GM21529 (cell line): ENCODE results near the gene ADAMTS5.

Experiments used
- ATAC-seq: cut with Tn5 transposase; IDR thresholded peaks from one replicate; pipeline ENCODE4 v1.9.1; 2021; ENCODE audit not compliant: unreplicated experiment

The ADAMTS5 gene

DNA sequence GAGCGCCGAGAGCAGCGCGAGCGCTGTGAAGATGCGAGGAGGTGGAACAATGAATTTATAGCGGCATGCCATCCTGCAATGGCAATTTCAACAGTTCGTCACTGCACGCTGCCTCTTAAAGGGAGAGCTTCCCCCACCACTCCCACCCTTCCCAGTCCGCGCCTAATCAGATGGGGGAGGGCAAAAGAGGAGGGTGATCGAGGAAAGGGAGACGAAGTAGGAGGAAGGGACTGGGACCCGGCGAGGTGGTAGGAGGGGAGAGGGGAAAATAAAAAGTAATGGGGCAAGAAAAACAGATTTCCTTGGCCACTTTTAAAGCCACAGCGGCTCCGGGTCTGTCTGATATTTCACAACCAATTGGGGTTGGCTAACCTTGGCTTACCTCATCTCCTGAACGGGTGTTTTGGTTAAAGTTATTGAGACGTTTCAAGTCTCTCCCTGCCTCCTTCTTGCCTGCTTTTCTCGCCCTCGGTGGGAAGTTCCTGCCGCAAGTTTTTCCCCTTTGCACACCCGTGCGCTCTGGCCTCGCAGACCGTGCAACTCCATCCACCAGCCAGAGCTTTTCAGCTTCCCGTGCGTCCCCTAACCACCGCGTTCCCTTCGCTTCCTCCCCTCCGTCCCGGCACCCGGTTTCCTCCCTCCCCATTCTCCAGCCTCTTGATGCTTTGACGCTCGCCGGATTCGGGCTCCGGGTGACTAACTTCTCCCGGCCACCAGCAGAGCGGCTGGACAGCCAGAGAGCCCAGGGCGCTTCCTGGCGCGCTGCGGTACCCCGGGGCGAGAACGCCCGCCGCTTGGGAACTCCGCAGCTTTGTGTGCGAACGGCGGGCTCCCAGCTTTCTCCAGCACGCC lies at the start of gene ADAMTS5:
Gene ADAMTS5, minus strand, starts transcription at position 27 of the 852 bp plus-strand sequence. CDS start 697 bp downstream, outside the sequence.
- no peak for ATAC-seq

DNA sequence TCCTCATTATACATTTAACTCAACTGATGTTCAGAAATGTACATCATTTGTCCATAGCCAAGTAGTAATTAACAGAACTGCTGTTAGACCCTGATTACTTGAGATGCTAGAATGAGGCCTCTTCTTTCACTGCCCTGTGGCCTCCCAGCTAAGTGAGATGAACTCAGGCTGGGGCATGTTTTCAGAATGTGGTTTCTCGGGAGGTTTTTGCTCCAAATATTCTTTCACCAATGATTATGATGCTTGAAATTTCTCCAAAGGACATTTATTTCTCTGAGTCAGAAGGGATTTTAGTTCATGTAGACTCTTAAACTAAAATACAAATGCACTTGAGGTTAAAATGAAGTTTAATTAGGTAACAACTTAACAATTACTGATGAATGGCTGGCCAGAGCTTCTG lies 34.6 kb upstream of the ADAMTS5 start:
- ATAC-seq, result no peak

DNA sequence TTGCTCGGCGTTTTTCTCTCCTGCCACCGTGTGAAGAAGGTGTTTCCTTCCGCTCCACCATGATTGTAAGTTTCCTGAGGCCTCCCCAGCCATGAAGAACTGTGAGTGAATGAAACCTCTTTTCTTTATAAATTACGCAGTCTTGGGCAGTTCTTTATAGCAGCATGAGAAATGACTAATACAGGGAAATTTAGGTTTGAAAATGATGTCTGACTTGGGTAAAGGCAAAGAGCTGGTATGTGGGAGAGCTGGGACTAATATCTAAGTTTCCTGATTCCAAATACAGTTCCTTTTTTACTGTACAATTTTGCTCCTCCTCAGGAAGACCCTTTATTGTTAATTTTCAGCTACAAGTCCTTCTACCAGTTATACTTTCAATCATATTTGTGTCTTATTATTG lies 16.7 kb upstream of the ADAMTS5 start:
- ATAC-seq, result no peak

DNA sequence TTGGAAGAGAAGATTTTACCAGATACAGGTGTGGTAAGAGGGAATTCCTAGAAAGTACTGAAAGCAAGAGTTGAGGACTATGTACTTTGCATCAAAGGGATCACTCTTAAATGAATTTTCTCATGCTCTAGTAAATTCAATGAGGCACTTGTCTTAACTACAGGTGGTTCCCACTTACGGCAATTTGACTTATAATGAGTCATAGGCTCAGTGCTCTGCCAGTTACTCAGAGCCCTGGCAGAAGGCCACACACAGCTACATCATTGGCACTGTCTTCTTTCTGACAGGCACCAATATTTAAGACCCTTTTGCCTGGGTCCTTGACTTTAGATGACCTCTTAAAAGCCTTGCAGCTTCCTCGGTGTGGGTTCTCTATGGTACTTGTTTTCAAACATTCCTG lies 15.9 kb upstream of the ADAMTS5 start:
- ATAC-seq, result no peak

DNA sequence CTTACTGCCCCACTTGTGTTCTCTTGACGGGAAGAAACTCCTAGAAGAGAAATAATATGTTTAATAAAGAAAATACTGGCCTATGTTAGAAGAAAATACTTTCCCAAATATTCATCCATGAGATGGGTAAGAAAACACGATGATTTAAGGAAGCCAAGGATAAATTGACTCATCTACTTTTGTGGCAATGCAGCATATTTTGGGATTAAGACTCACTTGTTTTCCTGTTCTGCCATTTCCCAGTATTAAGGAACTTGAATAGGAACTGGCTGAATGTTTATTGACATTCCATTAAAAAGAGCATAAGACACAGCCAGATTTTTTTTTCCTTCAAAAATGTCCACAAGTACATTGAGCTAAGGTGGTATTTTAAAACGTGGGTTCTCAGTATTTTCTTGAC lies 10.9 kb upstream of the ADAMTS5 start:
- ATAC-seq, result no peak

DNA sequence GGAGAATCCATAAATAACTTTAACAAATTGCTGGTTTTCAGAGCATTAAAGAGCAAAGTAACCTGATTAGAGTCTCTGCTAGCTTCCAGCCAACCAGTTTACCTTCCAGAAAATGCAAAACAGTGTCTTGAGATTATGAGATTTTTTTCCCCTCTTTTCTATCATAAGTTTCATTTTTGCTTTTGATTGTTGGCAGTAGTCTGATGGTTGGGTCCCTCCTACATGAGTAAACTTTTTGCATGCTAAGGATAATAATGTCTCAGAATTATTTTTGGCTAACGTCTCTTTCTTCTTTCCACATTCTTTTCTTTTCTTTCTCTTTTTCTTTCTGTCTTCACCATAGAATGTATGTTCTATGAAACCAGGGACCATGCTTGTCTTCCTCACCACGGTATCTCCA lies 6.3 kb upstream of the ADAMTS5 start:
- no peak for ATAC-seq

DNA sequence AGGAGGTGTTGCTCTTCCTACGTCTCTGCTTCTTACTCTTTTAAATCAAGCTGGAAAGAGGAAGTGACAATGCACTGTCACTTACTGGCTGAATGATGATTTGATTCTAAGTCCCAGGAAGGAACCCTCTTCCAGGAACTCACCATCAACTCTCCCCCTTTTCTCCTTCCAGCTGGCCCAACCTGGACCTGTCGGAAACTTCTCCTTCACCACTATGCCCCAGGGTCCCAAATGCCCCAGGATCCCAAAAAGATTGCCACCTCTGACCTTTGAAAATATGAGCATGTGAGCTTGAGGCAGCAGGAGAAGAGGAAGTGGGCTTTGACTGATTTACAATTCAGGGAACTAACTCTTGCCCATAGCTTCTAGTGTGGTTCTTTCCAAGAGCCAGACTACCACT lies 5.3 kb upstream of the ADAMTS5 start:
- ATAC-seq, result no peak

DNA sequence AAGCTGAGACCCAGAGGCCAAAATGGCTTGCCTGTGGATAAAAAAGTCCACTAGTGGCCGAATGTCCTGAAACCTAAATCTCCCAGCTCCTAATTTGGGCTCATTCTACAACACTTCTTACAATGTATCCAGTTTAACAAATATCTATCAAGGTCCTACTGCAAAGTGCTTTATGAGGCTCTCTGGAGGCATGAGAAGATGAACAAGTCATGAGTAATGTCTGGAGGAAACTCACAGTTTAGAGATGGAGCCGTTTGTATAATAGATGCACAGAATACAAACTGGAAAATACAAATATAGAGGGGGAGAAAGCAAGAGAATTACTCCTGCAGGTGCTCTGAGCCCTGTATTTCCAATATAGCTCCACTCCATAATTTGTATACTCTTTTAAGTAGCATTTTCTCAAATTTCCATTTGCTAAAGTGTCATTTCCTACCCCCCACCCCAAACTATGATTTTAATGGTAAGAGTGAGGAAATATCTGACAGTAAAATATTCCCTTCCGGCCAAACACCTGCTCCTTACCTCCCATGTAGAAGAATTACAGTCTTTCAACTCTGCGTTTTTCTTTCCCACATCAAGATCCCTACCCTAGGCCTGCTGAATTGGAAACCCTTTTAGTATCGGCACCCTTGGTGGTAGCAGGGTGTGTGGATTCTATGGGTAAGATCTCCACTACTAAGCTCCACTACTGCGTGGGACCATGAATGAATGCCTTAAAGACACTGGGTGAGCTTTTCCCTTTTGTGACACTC lies 3.3 kb upstream of the ADAMTS5 start:
- no peak for ATAC-seq

DNA sequence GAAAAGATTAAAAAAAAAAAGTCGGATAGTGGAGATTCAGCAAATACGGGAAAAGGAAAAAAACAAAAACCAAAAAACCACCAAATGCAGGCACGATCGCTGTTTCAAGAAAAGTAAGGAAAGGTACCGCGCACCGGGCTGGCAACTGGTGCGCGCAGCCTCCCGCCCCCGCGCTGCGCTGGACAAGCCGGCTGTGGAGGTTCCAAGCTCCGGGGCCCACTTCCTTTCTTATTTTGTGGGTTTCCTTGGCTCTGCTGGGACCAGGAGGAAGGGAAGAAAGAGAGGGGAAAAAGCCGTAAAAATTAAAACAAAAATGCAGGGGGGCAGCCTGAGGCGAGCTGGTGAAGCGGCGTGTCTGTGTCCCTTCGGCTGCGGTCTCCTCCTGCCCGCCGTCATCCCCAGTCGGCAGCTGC lies 233 bp downstream of the ADAMTS5 start:
- no peak for ATAC-seq

DNA sequence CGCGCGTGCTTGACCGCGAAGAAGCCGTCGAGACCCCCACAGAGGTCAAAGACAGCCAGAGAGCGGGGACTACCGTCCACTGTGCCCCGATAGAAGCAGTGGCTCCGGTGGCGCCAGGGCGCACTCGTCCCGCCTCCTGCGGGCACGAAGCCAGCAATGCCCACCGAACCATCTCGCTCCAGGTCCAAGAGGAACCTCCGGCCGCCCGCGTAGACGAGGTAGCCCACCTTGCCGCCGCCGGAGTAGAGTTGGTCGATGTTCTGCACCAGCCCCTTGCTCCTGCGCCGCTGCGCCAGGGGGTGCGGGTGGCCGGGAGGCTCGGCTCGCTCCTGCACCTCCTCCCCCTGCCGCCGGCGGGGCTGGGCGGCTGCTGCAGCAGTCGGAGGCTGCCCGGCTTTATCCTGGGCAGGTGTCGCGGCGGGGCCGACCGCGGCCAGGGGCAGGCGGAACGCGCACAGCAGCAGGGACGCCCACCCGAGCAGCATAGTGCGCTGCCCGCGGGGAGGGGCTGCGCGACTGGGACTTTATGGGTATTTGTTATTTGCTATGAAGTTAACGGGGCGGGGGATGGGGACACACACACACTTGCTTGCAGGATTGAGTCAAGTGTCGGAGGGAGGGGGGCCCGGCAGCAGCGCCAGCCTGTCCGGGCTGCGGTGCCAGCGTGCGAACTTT lies 844 bp downstream of the ADAMTS5 start:
- no peak for ATAC-seq

DNA sequence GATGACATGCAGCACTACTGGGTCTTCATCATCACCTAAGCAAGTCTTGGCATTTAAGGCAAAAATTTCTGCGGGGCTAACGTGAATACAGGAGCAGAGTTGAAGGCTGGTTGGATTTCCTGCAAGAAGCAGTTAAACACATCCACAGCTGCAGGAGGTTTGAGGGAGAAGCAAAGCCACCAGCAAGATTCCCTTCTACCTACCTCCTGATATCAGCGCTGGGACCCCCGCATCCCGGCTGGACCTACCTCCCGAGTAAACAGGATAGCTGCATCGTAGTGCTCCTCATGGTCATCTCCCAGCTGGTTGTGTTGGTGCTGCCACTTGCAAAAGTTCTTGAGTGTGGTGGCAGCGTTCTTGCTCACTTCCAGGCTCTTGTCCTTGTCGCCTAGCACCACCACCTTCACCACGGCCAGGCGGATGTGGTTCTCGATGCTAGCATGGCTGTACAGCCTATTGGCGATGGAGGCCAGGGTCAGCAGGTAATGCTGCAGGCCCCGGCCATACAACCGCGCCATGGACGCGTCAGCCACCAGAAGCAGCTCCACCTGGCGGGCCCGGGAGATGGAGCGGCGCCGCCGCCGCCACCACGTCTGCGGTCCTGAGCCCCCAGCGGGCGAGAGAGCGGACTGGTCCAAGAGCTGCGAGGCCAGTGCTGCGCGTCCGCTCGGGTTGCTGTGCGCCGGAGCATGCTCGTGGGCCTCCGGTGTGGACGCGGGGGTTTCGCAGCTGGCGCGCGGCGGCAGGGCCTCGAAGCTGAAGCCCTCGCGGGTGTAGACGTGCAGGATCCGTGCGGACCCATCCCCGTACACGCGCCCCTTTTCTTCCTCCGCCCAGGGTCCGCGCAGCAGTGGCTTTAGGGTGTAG lies 1.6 kb downstream of the ADAMTS5 start:
- no peak for ATAC-seq

DNA sequence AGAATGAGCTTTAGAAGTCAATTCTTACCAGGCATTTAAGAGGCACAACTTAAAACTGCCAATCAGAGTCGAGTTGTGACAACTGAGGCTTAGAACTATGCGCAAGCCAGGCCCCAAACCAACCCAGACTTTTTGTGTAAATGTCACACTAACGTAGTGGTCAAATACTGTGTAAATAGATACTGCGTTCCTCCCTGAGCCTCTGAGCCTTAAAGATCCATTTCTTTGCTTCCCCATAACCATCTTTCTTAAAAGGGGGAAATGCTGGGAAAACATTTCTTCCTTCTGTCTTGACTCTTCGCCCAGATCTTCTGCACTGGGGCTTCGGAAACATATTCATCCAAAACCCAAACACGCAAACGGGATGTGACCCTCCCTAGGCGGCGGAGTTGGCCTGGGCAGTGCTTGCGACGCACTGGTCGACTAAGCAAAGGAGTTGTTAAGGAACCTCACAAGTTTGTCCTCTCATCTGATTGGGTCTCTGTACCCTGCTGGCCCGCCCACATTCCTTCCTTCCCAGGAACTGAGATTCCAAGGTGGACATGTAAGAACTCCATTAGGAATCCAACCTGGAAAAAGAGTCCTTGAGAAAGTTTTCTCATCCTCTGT lies 2.6 kb downstream of the ADAMTS5 start:
- ATAC-seq, result no peak

DNA sequence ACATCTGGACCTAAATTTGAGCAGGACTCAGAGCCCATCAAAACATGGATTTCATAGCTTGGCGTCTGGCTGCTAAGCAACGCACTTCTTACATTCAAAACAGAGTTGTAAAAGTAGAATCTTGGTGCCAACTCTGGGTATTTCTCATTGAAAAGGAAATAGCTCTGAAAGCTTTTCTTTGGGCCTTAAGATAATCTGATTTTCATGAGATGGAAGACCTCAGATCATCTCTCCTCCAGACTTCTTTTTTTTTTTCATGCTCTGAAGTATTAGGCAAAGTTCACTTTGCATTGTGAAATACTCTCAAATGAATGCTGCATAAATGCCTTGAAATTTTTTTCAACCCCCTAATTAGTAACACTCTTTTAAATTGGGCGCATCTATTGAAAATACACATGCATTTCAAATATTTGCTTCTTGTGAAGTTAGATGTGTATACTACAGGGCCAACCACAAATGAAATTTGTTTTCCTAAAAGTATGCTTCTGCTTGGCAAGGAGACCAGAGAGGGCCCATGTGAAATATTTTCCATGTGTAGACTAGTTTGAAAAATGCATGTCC lies 4.2 kb downstream of the ADAMTS5 start:
- no peak for ATAC-seq

DNA sequence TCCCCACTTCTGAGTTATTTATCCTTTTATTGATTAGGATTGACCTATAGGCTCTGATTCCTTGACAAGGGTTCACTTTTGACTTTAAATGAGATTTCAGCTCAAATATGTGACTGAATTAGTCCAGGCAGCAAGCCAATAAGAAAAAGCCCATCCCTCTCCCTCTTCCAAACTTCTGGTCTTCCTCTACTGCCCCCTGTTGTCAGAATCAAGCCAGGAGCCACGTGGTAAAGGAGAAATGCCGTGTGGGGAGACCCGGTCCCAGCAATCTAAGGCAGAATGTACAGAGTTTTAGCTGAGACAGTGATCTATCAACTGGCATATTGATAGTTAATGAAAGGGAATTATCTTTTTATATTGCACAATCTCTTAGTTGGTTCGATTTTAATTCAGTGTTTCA lies 5.2 kb downstream of the ADAMTS5 start:
- no peak for ATAC-seq

DNA sequence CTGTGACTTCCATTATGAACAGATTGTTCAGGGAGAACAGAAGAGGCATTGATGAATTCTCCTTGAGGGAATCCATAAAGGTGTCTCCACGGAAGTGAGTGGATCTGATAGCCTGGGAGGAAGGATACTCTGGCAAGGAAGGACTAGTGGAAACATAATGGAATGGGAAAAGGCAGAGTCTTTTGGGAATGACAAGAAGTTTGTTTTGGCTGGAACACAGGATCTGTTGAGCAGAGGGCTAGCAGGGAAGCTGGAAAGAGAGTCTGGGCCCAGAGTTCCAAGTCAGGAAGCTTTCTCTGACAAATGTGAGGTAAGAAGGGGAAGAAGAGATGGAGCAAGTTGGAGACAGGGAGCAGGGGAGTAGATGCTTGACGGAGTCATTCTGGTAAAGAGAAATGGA lies 8.1 kb downstream of the ADAMTS5 start:
- ATAC-seq, result no peak

DNA sequence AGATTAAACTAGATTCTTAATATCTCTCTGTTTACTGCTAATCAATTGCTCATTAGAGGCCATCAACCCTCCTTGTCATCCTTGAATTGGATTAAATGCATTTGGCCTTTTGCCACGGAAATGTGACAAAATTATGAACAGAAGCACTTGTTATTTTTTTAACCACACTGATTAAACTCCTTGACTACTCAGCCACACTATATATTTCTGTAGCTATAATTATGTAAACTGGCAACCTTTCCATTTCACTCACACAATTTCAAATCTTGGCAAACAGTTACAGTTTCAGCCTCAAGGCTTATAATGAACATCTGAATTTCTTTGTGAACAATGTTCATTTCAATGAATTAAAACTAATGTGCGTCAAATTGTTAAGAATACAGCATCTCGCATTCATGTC lies 10.1 kb downstream of the ADAMTS5 start:
- no peak for ATAC-seq

DNA sequence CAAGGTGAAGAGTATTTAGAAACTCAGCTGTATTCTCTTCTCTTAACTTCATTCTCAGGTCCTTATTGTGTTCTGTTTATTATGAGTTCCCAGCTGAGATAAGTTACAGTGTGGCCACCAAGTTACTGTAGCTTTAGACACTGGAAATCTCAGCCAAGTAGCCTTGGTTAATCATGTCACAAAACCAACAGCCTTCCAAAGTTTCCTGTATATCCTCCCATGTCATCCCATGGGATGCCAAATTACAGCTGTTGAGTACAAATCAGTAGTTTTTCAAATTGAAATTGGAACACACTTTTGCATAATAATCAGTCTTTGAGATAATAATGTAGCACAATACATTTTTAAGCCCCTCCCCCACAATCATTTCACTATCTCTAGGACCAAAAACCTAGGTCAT lies 10.7 kb downstream of the ADAMTS5 start:
- ATAC-seq, result no peak

DNA sequence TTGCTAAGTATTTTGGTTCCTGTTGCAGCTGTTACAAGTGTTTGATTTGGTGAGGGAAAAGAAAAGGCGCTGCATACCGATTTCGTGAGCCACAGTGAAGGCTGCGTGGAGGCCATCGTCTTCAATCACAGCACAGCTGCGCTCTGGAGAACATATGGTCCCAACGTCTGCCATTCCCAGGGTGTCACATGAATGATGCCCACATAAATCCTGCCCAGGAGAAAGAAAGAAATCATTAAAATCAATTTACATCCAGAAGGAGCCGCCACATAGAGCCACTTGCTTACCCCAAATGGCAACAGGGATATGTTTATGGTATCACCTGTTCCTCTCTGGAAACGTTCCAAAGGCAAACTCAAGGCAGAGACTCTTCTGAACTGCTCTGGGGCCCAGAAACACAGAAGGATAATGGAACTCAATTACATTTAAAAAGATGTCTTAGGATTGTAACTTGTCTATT lies 12.2 kb downstream of the ADAMTS5 start:
- no peak for ATAC-seq

DNA sequence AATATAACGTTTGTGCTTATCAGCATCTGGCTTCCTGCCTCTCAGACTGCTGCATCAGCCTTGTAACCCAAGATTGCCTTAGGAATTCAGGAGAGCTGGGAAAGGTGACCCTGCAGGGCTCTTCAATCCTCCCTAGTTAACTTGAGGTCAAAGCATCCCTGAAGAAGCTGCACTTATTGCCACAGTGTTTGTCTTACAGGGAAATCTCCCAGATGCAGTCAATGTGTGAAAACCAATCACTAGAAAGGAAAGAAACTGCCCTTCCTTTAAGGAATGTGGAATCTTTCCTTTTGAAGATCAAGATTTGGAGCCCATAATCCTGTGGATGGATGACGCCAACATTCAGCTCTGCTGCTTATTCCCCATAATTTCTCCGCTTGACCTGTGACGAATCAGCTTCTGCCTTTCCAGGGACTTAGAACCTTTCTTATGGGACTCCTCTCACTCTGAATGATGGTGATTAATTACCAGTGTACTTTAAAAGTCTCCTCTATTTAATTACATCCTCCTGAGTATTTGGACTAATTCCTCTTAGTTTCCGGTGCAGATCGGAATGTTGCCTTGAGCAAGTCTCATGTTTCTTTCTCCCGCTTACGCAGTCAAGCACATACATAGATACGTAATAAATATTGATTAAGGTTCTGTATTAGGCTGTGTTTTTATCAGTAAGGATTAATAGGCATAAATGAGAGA lies 14.4 kb downstream of the ADAMTS5 start:
- ATAC-seq, result no peak
